NCI-H345 (cell line): Measurements from ENCODE around the gene PORCN.

ENCODE experiments used
- DNase-seq: peaks from one replicate; lab custom pipeline; 2025; lab: John Stamatoyannopoulos, UW

The PORCN gene

DNA sequence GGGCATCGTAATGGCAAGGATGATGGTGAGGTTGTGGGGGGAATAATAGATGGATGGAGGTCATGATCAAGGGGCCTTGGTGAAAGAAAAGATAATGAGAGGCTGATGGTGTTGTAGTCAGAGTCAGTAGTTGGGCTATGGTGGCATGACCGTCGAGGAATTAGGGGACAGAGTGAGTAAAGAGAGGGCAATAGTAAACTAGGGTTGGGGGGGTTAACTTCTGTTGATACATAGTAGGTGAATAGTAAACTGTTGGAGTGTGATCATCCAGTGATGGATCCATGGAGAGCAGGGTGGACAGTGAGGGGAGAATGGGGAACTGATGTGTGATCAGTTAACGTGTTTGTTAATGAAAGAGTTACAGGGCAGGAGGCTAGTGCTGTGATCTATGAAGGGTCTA, 31.9 kb upstream of the PORCN start:
- DNase-seq = no peak

DNA sequence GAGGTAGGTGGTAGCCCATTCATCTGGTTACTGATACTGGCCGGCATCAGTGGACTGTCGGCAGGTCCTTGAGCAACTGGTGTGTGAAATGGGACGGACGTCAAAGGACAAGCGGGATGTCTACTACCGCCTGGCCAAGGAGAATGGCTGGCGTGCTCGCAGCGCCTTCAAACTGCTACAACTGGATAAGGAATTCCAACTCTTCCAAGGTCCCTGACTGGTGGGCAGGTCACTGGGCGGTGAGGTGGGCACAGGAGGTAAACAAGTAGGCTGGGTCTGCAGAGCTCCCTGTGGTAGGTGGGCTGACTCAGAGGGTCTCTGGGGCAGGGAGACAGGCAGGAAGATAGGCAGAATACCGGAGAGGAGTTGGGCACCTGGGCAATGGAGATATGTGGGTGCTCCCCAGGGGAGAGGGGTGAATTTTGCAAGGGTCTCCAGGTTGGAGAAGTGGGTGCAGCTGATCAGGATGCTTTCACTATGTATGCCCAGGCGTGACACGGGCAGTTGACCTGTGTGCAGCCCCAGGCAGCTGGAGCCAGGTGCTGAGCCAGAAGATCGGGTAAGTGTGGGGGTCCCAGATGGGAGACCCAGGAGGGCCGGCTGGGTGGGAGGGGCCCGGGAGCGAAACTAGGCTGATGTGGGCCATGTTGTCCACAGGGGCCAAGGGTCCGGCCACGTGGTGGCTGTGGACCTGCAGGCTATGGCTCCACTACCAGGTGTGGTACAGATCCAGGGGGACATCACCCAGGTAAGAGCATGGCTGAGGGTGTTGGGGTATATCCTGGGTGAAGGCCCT, 30.6 kb upstream of the PORCN start:
- no peak for DNase-seq

DNA sequence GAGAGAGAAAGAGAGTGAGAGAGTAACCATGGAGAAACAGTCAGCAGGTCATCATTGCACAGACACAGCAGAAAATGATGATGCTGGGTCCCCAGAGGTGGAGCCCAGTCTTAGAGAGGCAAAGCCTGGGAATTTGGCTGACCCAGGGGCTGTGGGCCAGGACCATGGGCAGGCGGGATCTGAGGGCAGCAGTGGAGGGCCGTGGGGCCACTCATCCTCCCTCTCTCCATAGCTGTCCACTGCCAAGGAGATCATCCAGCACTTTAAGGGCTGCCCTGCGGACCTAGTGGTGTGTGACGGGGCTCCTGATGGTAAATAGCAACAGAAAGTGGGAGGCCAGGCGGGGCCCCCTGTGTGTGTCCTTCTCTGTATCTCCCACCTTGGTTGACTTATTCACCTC, 30.0 kb upstream of the PORCN start:
- DNase-seq = no peak

DNA sequence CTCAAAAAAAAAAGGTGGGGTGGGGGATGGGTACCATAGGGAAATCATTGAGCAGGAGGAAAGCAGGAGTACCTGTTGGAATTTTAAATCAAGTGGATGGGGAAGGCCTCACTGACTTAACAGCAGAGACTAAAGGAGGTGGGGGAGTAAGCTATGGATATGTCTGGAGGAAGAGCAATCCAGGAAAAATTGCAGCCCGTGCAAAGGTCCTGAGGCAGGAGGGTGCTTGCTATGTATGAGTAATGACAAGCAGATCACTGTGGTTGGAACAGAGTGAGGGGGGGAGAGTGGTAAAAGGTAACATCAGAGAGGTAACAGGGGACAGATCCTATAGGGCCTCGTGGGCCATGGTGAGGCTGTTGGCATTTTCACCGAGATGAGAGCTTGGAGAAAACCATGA, 28.6 kb upstream of the PORCN start:
- no peak for DNase-seq

DNA sequence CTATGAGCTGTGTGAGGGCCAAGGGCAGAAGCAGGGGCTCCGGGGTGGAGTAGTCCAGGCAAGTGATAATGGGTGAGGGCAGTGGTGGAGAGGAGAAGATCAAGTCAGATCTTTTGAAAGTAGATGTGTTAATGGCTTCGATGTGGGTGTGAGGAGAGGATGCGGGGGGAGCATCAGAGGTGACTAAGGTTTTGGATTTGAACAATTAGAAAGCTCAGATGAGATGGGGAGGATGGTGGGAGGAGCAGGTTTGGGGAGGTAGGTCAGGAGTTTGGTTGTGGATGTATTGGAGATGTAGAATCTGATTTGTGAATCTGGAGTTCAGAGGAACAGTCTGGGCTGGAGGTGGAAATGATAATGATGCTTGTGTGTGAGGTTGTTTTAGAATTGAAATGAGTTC, 28.2 kb upstream of the PORCN start:
- DNase-seq = no peak

DNA sequence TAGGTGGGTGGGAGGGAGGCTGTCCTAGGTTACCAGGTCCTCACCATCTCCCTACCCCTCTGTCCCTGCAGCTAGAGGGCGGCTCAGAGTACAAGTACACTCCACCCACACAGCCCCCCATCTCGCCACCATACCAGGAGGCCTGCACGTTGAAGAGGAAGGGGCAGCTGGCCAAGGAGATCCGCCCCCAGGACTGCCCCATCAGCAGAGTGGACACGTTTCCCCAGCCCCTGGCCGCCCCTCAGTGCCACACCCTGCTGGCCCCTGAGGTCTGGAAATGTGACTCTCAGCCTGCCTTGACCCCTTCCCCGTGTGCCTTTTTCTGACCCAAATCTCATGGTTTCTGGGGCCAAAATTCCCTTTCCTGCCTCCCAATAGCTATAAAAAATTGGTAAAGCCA, 26.3 kb upstream of the PORCN start:
- no peak for DNase-seq

DNA sequence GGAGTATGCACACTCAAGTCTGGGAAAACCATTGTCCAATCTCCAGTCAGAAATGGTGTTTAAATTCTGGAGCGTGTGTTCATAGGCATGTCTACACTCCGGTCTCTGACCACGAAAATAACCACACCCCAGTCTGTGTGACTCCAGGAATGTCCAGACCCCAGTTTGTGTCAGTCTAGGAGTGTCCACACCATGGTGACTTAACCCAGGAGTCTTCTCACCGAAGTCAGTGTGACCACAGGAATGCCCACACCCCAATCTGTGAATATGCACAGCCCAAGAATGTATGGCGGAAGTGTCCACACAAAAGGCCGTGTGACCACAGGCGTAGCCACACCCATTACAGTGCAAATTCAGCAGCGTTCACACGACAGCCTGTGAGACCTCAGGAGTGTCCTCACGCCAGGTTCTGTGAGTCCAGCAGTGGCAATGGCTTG, 21.4 kb upstream of the PORCN start:
- DNase-seq = no peak

DNA sequence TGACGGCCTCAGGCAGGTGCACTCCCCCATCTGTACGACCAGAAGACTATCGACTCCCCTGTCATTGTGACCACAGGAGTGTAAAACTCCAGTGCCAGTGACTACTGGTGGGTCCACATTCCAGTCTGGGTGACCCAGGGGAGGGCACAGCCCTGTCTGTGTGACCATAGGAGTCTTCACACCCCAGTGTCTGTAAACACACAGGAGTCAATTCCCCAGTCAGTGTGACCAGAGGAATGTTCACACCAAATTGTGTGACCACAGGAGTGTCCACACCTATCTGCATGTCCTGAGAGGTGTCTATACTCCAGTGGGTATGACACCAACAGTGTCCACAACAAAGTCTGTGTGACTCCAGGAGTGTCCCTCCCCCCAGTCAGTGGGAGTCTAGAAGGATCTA, 20.8 kb upstream of the PORCN start:
- no peak for DNase-seq

DNA sequence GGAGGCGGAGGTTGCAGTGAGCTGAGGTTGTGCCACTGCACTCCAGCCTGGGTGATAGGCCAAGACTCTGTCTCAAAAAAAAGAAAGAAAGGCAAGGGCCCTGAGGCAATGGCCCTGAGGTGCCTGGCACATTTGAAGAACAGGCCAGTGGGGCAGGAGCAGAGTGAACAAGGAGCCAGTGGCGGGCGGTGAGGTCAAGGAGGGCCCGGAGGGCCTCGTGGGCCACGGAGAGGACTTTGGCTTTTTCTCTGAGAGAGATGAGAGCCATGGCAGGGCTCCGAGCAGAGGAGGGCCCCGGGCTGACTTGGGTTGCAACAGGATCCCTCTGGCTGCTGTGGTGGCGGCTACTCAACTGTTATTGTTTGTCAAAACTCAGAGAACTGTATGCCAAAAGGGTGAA, 19.5 kb upstream of the PORCN start:
- DNase-seq = no peak

DNA sequence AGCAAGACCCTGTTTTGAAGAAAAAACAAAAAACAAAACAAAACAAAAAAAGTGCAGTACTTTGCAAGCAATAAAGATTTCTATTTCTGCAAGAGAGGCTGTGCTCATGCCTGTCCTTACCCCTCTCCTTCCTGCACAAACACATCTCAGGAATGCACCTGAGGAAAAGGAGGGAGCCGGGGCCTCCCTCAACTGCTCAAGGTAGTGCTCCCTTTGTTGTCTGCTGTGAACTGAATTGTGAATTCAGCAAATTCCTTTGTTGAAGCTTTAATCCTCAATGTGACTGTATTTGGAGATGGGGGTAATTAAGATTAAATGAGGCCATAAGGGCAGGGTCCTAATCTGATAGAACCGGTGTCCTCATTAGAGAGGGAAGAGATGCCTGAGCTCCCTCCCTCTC, 18.9 kb upstream of the PORCN start:
- no peak for DNase-seq

DNA sequence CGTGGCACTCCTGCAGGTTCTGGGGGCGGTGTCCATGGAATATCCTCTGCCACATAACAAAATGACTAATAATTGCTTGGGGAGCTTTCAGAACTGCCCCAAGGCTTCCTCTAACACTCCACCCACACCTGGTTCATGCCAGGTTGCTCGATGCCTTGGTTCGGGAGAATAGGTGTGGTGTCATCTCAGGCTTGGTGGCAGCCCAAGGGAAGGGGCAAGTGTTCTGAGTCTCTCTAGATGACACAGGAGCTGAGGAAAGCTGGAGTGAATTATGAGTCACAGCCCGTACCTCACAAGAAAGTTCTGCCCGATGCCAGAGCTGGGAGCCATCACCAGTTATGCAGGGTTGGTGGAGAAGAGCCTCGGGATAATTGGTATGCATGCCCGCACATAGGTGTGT, 18.1 kb upstream of the PORCN start:
- DNase-seq = no peak

DNA sequence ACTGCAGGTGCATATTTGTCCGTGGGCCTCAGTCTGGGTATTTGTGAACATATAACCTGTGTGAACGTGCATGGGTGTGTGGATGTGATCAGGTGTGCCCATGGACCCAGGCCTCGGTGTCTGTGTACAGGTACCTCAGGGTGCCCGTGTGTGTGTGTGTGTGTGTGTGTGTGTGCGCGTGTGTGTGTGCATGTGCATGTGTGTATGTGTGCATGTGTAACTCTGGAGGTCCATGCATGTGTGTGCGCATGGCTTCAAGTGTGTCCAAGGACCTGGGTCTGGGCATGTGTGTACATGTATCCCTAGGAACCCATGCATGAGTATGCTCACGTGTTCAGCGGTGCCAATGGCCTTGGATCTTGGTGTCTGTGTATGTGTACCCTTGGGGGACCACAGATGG, 17.0 kb upstream of the PORCN start:
- DNase-seq = no peak

DNA sequence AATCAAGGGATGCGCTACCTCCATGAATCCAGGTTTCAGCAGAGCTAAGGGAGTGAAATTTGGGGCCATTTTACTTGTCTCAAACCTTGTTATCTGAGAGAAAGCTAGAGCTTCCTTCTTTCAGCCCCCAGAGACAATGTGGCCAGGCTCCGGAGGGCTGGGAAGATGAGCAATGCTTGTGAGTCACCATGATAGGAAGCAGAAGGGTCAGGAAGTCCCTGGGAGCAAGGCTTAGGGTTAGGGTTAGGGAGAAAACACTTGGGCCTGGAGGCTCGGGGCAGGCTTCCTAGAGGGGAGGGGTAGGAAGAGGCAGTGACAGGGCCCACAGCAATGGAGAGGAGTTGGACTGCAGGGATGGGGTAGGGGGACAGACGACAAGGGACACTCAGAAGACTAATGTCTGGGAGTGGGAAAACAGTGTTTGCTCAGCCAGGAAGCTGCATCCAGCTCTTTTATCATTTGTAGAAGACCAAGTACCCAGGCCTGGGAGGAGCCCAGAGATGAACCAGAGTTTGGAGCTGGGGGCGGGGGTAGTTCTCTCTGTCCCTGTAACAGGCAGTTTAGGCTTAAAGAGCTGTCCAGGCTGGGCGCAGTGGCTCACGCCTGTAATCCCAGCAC, 16.4 kb upstream of the PORCN start:
- no peak for DNase-seq

DNA sequence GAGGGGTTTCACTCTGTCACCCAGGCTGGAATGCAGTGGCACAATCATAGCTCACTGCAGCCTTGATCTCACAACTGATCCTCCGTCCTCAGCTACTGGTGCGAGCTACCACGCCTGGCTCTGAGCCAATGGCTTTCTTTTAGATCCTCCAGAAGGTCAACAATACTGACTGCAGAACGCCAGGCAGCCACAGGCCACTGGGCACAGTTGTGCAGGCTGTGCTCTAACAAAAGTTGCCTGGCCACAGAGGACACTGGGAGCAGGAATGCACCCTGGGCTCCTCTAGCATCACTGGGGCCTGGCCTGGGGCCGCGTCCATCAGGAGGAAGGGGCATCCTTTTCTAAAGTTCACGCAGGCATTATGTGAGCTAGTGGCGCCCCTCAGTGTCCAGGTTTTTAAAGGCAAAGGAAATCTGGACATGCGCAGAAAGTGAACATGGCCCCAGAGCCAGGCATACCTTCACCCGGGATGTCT, 14.9 kb upstream of the PORCN start:
- DNase-seq = no peak

DNA sequence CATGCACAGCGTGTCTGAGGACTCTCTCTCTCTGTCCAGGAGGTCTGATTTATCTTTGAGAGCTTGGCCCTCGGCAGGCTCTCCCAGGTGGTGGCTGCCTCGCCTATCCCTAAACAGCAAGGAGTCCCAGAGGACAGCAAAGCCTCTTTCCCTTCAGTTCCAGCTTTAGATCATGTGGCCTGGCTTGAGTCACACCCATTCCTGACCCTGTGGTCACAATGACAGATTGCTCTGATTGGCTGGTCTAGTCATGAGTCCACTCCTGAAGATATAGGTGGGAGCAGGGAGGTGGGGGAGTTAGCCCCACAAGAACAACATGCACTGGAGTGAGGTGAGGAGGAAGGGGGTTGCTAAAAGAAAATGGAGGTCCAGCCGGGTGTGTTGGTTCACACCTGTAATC, 12.1 kb upstream of the PORCN start:
- no peak for DNase-seq

DNA sequence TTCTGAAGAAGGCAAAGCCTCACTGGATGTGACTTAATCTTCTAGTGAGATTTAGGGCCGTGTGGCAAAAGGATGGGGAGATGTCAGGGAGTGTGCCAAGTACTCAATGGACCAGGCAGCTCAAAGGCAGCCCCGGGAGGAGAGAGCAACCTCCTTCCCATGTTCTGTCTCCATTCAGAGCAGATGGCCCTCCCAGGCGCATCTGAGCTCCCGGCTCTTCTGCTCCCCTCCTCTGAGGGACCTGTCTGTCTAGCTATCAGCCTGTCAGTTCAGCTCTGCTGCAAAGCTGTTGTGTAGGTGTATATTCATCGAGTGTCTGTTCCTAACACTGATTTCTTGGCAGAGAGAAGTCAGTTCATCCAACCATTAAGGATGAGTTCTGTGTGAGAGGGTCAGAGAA, 10.9 kb upstream of the PORCN start:
- no peak for DNase-seq

DNA sequence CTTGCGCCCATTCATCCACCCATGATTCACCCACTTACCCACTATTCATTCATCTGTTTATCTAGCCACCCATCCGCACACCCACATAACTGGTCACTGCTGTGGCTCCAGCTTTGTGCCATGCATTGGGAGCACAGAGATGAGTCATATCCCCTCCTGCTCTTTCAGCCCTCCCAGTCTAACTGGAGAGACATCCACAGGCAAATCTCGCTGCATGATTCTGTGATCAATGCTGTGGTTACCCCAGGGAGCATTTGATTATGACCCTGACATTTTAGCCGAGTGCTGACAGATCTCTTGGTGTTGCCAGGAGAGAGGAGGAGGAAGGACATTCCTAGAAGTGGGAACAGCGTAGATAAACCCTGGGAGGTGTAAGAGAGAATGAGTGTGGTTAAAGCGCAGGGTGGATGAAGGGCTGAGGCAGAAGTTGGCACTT, 10.4 kb upstream of the PORCN start:
- no peak for DNase-seq

DNA sequence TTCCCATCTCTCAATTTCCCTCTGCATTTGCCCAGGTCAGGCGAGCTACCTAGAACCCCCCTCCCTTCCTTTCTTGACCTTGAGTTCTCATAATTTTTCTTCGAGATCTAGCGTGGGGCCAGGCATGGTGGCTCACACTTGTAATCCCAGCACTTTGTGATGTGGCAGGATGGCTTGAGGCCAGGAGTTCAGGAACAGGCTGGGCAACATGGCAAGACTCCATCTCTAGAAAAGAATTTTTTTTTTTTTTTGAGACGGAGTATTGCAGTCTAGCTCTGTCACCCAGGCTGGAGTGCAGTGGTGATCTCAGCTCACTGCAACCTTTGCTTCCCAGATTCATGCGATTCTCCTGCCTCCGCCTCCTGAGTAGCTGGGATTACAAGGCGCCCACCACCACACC, 4.5 kb upstream of the PORCN start:
- no peak for DNase-seq

DNA sequence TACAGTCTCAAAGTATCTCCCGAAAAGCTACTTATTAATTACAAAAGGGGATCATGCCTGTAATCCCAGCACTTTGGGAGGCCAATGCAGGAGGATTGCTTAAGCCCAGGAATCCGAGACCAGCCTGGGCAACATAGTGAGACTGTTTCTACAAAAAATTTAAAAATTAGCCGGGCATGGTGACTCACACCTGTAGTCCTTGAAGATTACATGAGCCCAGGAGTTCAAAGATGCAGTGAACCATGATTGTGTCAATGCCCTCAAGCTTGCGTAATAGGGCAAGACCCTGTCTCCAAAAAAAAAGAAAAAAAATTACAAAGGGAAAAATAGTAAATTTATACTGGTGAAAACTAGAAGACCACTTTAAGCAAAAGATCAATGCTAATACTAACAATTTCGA, 3.3 kb upstream of the PORCN start:
- DNase-seq = no peak

DNA sequence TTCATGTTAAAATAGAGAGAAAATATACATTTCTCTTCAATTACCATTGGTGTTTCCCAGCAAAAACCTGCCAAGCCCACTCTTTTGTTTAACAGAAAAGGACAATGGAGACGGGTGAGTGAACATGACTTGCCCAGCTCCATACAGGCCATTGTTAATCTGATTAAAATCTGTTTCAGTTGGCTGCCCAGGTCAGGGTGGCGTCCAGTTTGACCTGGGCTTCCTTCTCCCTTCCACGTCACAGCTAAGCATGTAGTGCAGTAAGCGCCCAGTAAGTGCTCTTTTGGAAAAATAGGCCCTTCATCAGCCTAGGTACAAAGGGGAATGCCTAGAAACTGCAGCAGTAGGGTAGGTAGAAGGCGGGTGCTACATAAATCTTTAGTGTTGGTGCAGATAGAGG, 1.5 kb upstream of the PORCN start:
- no peak for DNase-seq

DNA sequence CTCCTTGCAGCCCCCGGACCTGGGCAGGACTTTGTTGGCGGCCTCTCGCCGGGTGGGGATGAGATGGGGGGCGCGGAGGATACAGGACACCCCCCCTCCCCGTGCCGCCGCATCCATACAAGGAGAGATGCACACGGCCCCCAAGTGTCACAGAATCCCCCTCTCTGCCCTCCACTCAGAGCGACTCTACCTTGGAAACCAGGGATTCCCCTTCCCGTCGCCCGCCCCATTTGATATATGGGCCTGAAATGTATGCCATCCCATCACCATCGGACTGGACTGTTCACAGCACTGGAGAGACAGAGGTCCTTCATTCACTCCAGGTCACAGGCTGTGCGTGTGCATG, 426 bp downstream of the PORCN start:
- no peak for DNase-seq

DNA sequence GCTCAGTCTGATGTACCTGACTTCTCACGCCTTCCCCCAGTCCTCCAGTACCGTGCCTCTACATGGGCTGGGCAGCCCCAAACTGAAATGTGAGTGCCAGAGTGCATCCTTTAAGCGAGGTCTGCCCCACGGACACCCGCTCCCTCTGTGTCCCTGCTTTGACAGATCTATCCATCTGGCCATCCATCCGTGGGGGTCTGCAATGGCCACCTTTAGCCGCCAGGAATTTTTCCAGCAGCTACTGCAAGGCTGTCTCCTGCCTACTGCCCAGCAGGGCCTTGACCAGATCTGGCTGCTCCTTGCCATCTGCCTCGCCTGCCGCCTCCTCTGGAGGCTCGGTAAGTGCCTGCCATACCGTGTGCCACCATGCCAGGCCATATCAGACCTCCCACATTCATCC, 827 bp downstream of the PORCN start:
- no peak for DNase-seq

DNA sequence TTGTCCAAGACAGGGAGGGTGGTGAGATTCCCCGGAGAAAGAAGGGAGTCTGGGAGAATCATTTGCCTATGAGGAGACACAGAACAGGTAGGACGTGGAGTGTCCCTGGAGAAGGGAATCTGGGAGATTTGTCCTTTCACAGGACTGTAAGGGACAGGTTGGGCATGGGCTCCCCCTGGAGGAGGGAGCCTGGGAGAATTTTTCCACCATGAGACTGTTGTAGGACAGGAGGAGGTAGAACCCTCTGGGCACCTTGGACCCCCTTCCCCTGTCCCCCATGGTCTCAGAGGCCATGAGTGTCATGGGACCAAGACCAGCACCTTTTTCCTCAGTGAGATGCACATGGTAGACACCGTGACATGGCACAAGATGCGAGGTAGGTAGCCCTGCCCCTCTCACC, 2.8 kb downstream of the PORCN start:
- no peak for DNase-seq

DNA sequence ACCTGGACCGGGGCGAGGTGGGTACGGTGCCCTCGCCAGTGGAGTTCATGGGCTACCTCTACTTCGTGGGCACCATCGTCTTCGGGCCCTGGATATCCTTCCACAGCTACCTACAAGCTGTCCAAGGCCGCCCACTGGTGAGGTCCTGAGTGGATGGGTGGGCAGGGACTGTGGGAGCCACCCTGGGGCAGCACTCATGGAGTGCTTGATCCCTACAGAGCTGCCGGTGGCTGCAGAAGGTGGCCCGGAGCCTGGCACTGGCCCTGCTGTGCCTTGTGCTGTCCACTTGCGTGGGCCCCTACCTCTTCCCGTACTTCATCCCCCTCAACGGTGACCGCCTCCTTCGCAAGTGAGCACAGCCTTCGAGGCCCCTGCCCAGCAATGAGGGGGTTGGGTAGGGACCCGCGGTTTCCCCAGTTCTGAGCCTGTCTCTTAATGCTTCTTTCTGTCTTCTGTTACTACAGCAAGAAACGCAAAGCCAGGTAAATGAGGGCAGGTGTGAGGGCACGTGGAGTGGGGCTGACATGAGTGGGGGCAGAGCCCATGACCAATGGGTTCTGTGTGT, 3.7 kb downstream of the PORCN start:
- no peak for DNase-seq
